Measurements from ENCODE around the gene WFIKKN2. TPM values are rescaled to one million over a fixed set of nuclear protein-coding genes. Genes with fewer than 3 reads are reported as not detected.

WFIKKN2 gene
- polyA plus RNA-seq, 1 of the 3 experiments (the other 2 are of a cell fraction), result not detected

- Histone ChIP-seq H3K36me3 (replicated peaks in 1 of 2; ENCODE audit: control insufficient read depth in 1 of 2, insufficient read depth in 2 of 2, low read length in 1 of 2) (no peaks in the 10 kb centered on the region), H3K9me2 (no peaks in the 10 kb centered on the region), H3K27ac (ENCODE audit: low read depth in 2 of 2, low read length in 1 of 2) (peak overlapping the region in 1 of 2 experiments; percentile 84; a peak in 2 of 4 replicates), H3K4me1 (ENCODE audit: control insufficient read depth in 1 of 2, insufficient read depth in 2 of 2, low read depth in 1 of 2, low read length in 1 of 2) (peaks cover 0 to 30% of the 10 kb centered on the region in 2 experiments; a peak in 2 of 4 replicates), H4K20me1 (ENCODE audit: insufficient read depth) (no peaks in the 10 kb centered on the region), H3K9me3 (no peaks in the 10 kb centered on the region), H3K4me3 (ENCODE audit: low read depth in 2 of 2, low read length in 1 of 2) (no peak overlapping the region), H3K9ac (no peak overlapping the region), H3K27me3 (ENCODE audit: insufficient read depth) (no peaks in the 10 kb centered on the region), H3K4me2 (no peak overlapping the region), H3K79me2 (ENCODE audit: insufficient read depth) (peaks cover 8% of the 10 kb centered on the region; the same call in 1 of the 2 replicates), H2AFZ (ENCODE audit: low read depth) (no peak overlapping the region), H3F3A (replicated peaks; ENCODE audit: insufficient read depth) (peaks cover 5% of the 10 kb centered on the region)
- POLR2A ChIA-PET, result interaction anchor here (0.6 to 2.4 kb wide), 6 partner anchors 8 to 166 kb away, joined by 3 to 15 read pairs (median 6); no protein-coding TSS in a partner anchor
- DNase-seq, result no peak
- CTCF ChIA-PET, result interaction anchor here (0.6 to 6.0 kb wide), 13 partner anchors 9 to 207 kb away, joined by 3 to 39 read pairs (median 6); no protein-coding TSS in a partner anchor
- WGBS (ENCODE audit: low lambda C conversion rate), result 49% methylated on average over 4 of the region's 4 CpGs
- TF ChIP-seq RCOR1 (IDR thresholded peaks at IDR 0.05; ENCODE audit: low read length) (no peak; the same call in 1 of the 2 replicates), ELF1 (IDR thresholded peaks at IDR 0.05) (no peak), FOXJ3 (CRISPR knock-in tag; IDR thresholded peaks at IDR 0.05) (no peak), NFIC (IDR thresholded peaks at IDR 0.05; ENCODE audit: borderline replicate concordance) (peak; percentile 82), RXRA (IDR thresholded peaks at IDR 0.05; ENCODE audit: borderline replicate concordance, low read depth) (no peak), RAD21 (IDR thresholded peaks at IDR 0.05; ENCODE audit: low read length) (no peak), FOSL2 (IDR thresholded peaks at IDR 0.05; ENCODE audit: borderline replicate concordance, low read depth) (no peak), SIN3A (IDR thresholded peaks at IDR 0.05; ENCODE audit: borderline replicate concordance, low read depth, low read length) (peak; percentile 51; the same call in 1 of the 2 replicates), GABPA (IDR thresholded peaks at IDR 0.05; ENCODE audit: low read depth) (no peak), GATA2 (CRISPR knock-in tag; IDR thresholded peaks at IDR 0.05) (no peak), NRF1 (IDR thresholded peaks at IDR 0.05; ENCODE audit: low read depth, low read length) (no peak), POLR2AphosphoS5 (IDR thresholded peaks at IDR 0.05; ENCODE audit: low read depth, low read length) (peak; percentile 68), FOXM1 (IDR thresholded peaks at IDR 0.05; ENCODE audit: low read depth) (no peak), SMC3 (IDR thresholded peaks at IDR 0.05; ENCODE audit: low read depth, low read length) (no peak), EZH2phosphoT487 (IDR thresholded peaks at IDR 0.05; ENCODE audit: borderline replicate concordance, low read depth) (no peak), USF2 (IDR thresholded peaks at IDR 0.05; ENCODE audit: borderline replicate concordance, low read depth, low read length) (no peak), YY1 (IDR thresholded peaks at IDR 0.05; ENCODE audit: low read depth) (no peak), JUND (IDR thresholded peaks at IDR 0.05) (no peak), RFX5 (IDR thresholded peaks at IDR 0.05; ENCODE audit: low read length) (no peak), TAF1 (IDR thresholded peaks at IDR 0.05; ENCODE audit: borderline replicate concordance, low read depth, low read length) (no peak), TEAD4 (IDR thresholded peaks at IDR 0.05; ENCODE audit: borderline replicate concordance, insufficient read depth) (no peak), MEF2A (IDR thresholded peaks at IDR 0.05; ENCODE audit: borderline replicate concordance, low read depth) (no peak), CTCF (IDR thresholded peaks at IDR 0.05) (no peak)
- TF ChIP-seq, protein P1, sequence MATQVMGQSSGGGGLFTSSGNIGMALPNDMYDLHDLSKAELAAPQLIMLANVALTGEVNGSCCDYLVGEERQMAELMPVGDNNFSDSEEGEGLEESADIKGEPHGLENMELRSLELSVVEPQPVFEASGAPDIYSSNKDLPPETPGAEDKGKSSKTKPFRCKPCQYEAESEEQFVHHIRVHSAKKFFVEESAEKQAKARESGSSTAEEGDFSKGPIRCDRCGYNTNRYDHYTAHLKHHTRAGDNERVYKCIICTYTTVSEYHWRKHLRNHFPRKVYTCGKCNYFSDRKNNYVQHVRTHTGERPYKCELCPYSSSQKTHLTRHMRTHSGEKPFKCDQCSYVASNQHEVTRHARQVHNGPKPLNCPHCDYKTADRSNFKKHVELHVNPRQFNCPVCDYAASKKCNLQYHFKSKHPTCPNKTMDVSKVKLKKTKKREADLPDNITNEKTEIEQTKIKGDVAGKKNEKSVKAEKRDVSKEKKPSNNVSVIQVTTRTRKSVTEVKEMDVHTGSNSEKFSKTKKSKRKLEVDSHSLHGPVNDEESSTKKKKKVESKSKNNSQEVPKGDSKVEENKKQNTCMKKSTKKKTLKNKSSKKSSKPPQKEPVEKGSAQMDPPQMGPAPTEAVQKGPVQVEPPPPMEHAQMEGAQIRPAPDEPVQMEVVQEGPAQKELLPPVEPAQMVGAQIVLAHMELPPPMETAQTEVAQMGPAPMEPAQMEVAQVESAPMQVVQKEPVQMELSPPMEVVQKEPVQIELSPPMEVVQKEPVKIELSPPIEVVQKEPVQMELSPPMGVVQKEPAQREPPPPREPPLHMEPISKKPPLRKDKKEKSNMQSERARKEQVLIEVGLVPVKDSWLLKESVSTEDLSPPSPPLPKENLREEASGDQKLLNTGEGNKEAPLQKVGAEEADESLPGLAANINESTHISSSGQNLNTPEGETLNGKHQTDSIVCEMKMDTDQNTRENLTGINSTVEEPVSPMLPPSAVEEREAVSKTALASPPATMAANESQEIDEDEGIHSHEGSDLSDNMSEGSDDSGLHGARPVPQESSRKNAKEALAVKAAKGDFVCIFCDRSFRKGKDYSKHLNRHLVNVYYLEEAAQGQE (IDR thresholded peaks at IDR 0.05; ENCODE audit: low read depth, low read length), result peak; percentile 50; the same call in 1 of the 2 replicates
- TF ChIP-seq, protein P2, sequence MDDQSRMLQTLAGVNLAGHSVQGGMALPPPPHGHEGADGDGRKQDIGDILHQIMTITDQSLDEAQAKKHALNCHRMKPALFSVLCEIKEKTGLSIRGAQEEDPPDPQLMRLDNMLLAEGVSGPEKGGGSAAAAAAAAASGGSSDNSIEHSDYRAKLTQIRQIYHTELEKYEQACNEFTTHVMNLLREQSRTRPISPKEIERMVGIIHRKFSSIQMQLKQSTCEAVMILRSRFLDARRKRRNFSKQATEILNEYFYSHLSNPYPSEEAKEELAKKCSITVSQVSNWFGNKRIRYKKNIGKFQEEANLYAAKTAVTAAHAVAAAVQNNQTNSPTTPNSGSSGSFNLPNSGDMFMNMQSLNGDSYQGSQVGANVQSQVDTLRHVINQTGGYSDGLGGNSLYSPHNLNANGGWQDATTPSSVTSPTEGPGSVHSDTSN (IDR thresholded peaks at IDR 0.05), result peak; percentile 64
- TF ChIP-seq, protein P3, sequence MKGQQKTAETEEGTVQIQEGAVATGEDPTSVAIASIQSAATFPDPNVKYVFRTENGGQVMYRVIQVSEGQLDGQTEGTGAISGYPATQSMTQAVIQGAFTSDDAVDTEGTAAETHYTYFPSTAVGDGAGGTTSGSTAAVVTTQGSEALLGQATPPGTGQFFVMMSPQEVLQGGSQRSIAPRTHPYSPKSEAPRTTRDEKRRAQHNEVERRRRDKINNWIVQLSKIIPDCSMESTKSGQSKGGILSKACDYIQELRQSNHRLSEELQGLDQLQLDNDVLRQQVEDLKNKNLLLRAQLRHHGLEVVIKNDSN (IDR thresholded peaks at IDR 0.05; ENCODE audit: borderline replicate concordance, low read depth), result no peak
Observed at GRCh38 chr17:50872710-50873424, 37.5 kb downstream of the WFIKKN2 start.
